Stimulated activated CD8-positive, alpha-beta memory T cell treated with anti-CD3 and anti-CD28 coated beads, Interleukin-12 subunit alpha, Interleukin-12 subunit beta, amount 100 ng/mL, for 1 hour (primary cell): Measurements from ENCODE around the gene ITPRIPL1.

Experiments
- DNase-seq: peaks from one replicate; pipeline ENCODE4 v3.0.0-alpha.2; 2020; ENCODE audit warnings: low read depth

ITPRIPL1 gene

GRCh38 chr2:96320728-96321622 lies 4.1 kb upstream of the ITPRIPL1 start:
- no peak for DNase-seq

DNA sequence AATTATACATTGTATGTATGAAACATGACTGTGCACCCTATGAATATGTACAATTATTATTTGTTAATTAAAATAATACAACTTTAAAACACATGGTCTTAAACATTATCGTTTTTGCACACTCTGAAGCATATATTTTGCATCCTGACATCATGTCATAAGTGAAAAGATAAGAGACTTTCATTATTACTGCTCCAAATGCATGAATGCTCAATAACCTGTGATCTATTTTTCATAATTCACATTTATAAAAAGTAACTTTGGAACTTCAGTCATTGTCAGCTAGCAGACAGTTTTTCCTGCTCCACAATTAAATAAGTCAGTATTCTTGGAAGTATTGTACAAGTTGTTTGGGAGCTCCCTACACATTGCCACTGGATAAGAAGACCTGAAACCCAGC lies 1.3 kb upstream of the ITPRIPL1 start:
- DNase-seq, result no peak

DNA sequence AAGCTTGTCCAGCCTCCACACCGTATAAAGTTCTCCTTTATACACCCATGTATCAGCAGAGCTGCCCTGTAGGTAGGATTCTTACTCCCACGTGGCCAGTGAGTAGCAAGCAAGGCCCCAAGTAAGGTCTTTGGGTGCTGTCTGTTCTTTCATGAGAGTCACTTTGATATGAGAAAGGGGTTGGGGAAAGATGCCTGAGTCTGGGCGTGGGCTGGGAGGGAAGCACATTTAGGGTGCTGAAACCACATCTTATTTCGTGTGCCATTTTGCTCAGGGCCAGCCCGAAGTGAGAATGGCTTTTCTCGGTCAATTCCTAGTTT lies 436 bp upstream of the ITPRIPL1 start:
- DNase-seq, result no peak

GRCh38 chr2:96325884-96326255 lies 753 bp downstream of the ITPRIPL1 start:
- no peak for DNase-seq

DNA sequence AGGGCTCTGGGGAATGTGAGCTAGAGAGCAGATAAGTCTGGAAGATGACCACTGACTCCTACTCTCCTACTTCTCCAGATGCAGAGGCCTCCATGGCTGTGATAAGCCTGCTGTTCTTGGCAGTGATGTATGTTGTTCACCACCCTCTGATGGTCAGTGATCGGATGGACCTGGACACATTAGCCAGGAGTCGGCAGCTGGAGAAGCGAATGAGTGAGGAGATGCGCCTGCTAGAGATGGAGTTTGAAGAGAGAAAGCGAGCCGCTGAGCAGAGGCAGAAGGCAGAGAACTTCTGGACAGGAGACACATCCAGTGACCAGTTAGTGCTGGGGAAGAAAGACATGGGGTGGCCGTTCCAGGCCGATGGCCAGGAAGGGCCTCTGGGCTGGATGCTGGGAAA lies 1.4 kb downstream of the ITPRIPL1 start:
- no peak for DNase-seq

DNA sequence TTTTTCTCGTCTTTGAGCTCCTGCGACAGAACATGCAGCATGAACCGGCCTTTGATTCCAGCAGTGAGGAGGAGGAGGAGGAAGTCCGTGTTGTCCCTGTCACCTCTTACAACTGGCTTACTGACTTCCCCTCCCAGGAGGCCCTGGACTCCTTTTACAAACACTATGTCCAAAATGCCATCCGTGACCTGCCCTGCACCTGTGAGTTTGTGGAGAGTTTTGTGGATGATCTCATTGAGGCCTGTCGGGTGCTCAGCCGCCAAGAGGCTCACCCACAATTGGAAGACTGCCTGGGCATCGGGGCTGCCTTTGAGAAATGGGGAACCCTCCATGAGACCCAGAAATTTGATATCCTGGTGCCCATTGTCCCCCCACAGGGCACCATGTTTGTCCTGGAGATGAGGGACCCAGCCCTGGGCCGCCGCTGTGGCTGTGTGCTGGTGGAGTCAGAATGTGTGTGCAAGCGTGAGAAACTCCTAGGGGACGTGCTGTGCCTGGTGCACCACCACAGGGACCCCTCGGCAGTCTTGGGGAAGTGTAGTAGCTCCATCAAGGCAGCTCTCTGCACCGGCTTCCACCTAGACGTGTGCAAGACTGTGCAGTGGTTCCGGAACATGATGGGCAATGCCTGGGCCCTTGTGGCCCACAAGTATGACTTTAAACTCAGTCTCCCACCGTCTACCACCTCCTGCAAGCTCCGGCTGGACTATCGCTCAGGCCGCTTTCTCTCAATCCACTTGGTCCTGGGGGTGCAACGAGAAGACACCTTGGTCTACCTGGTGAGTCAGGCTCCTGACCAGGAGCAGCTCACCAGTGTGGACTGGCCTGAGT lies 2.1 kb downstream of the ITPRIPL1 start:
- DNase-seq, result no peak

DNA sequence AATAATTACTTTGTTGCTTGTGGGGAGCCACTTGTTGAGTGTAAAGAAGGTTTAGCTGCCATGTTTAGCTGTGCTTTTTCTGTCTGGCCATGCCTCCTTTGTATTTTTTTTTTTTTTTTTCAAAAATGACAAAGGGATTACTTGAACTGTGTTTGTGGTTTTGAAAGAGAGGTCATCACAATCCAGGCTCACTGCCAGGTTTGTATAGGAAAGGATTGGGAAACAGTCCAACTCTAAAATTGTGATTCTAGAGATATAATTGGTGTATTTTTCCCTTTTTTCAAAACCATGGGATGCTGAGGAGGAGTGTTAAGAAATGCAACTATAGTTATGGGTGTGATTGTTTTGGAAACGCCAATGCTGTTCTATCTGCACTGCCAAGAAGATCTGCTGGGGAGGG lies 4.3 kb downstream of the ITPRIPL1 start:
- DNase-seq, result no peak

DNA sequence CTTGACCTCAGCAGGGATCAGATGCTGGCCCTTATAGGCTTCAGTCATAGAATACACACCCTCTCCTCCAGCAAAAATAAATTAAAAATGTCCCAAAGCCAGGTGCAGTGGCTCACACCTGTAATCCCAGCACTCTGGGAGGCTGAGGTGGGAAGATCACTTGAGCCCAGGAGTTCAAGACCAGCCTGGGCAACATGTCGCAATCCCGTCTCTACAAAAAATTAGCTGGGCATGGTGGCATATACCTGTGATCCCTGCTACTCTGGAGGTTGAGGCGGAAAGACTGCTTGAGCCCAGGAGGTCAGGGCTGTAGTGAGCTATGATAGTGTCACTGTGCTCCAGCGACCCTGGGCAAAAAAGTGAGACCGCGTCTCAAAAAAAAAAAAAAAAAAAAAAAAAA lies 4.8 kb downstream of the ITPRIPL1 start:
- DNase-seq, result no peak

DNA sequence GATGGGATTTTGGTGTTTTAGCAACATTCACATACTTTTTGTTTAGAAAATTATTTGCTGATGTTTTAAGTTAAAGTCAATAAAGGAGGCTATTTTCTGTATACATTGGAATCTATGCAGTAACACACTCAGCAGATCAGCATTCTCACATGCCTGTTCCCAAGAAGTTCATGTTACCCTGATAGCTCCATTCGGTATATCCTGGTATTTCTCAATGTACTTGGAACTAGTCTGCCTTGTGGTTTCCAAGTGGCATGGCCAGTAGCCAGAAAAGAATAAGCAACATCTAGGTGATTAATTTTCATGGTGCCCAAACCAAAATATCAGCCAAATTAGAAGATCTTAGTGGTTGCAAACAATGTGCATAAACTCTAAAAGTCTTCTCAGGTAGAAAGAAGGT lies 5.3 kb downstream of the ITPRIPL1 start:
- no peak for DNase-seq

DNA sequence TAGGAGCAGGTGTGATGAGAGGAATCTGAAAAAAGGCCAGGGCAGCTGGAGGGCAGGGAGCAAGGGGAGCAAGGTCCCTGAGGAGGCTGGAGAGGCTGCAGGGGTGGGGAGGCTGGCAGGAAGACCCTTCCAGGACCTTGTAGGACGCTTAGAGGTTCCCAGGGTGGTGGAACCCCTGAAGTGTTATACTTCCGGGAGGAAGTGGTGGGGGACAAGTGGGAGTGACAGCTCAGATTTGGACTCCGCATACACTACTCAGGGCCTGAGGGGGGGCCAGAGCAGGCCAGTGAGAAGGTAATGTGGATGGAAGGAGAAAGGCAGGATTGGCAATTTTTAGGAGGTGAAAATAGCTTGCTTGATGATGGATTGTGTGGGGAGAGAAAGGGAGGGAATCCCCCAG lies 8.6 kb downstream of the ITPRIPL1 start:
- DNase-seq, result no peak

DNA sequence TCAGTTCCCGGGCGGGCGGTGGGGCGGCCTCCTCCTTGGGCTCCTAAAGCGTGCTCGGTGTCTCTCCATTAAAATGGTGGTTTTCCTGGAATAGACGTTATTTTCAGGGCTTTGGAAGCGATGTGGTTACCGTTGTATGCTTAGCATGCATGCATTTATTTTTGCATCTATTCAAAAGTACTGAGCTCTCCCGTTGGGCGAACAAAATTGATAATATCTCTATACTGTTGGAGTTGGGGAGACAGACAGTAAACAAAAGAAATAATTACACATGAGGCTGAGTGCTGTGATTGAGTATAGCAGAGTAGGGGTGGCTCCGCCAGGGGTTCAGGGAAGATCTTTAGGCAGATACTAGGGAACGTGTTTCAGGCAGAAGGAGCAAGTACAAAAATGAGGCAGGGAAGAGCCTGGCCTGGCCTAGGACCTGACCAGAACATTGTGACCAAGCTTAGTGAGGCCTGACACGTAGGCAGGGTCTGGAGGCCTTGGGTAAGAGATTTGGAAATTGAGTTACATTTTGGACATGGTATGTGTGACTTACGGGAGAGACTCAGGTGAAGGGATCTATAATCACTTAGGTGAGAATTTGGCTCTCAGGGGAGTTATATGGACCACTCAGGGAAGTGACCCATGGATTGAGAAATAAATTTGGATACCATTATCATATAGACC lies 11.1 kb downstream of the ITPRIPL1 start:
- no peak for DNase-seq

- DNase-seq, result no peak
These were observed 11.8 kb downstream of the ITPRIPL1 start for GRCh38 chr2:96336873-96337272.

DNA sequence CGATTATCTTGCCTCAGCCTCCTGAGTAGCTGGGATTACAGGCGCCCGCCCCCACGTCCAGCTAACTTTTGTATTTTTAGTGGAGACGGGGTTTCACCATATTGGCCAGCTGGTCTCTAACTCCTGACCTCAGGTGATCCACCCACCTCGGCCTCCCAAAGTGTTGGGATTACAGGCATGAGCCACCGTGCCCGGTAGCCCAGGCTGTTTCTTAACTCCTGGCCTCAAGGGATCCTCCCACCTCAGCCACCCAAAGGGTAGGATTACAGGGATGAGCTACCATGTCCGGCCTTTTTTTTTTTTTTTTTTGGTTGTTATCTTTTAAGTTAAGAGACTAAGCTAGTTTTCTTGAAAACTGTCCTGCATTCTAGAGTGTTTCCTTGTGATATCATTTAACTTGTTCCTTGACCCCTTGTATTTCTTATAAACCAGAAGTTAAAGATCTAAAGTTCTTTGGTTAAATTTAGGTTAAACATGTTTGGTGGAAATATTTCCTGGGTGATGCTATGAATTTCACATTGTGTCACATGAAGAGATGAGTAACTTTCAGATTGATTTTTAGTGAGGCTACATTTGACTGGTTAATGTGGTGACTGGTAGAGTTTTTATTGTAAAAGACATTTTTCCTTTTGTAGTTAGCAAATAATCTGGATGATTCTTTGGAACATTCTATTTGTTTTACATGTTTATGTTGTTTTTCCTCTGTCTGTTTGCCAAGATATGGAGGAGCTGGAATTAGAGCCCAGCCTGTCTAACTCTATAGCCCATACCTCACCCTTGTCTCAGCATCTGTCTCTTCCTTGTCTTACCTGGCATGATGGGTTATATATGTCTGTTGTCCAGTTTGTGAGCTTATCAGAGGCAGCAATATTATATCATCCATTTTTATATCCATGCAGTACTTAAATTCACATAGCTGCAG lies 15.6 kb downstream of the ITPRIPL1 start:
- no peak for DNase-seq

GRCh38 chr2:96341641-96342040 lies 16.5 kb downstream of the ITPRIPL1 start:
- DNase-seq, result no peak

DNA sequence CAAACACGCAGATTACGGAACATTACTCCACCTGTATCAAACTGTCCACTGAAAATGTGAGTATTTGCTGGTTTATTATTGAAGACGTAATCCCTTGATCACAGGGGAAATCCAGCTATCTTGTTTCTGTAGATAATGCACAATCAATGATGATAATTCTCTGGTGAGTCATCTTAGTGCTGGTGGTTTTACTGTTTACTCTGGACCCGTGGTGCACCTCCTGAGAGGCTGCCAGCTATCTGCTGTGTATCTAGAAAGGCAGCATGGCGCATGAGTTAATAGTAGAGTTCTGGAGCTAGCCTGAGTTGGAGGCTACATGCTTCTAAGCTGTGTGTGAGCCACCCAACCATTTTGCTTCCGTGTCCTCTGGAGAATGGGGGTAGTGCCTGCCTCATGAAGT lies 17.0 kb downstream of the ITPRIPL1 start:
- DNase-seq, result no peak

DNA sequence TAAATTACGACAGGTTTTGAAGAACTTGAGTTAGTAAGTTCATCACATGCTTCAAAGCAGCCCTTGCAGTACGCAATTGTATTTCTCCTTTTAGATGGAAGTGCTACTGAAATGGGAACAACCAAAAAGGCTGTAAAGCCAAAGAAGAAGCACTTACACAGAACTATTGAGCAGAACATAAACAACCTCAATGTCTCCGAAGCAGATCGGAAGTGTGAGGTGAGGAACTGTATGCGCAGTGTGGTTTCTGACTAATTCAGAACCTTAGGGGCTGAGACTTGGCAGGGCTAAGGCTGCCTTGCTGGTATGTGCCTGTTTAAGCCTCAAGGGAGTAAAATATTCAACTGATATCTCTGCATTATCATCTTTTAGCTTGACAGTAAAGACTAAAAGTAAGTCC lies 18.9 kb downstream of the ITPRIPL1 start:
- no peak for DNase-seq

- DNase-seq, result no peak
These were observed 20.3 kb downstream of the ITPRIPL1 start for GRCh38 chr2:96345438-96345837.

DNA sequence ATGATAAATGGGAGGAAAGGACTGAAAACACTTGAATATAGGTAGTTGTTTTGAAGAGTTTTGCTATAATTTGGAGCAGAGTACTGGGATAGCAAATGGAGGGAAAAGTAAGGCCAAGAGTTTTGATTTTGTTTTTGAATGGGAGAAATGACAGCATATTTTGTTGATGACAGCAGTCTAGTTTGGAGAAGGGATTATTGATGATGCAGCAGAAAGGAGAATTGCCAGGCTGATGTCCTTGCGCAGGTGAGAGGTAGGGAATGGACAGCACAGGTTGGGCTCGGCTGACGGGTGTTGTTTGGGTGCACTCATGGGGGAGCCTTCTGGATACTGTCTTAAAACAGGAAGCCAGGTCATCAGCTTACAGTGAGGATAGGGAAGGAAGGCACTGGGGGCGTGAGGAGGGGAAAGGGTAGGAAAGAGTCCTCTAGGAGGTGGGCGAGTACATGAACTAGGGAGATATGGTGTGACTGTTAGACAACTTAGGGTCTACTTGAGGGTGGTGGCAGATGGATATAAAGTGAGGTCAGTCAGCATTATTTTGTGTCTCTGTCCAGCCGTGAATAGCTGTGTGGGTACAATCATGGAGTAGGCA lies 20.8 kb downstream of the ITPRIPL1 start:
- no peak for DNase-seq

DNA sequence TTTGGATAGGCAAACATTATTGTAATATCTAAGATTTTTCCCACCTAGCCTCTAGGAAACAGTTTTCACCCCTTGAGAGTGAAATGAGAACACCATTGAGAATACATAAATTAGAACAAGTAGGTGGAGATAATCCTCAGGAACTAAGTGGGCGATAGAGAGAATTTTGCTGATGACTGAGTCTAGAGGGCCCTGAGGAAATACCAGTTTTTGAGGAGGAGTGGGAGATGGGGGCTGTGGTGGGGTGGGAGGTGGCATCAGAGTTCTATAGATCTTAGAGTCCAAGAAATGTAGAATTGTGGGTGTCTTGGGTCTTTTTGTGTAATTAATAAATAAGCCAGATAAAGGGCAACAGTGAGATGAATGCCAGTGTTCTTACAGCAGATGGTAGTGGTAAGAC lies 22.3 kb downstream of the ITPRIPL1 start:
- no peak for DNase-seq

- no peak for DNase-seq
These were observed 28.0 kb downstream of the ITPRIPL1 start for GRCh38 chr2:96353032-96353561.

GRCh38 chr2:96353606-96354101 lies 28.5 kb downstream of the ITPRIPL1 start:
- no peak for DNase-seq
